ENCODE data around the gene TCTN1.

TCTN1 gene

GRCh38 chr12:110688446-110689280 lies 74.7 kb downstream of the TCTN1 start, which contains the start of gene HVCN1:
Gene HVCN1 (minus strand): TSS chr12:110689115. CDS start chr12:110683245, 5,870 bp downstream.
- H3K4me3 ChIP-seq (ENCODE audit: low read depth, low read length), result peak within 1 kb of the TSS; percentile 55
- TF ChIP-seq CTCF (IDR thresholded peaks at IDR 0.05; ENCODE audit: low read depth, low read length), result no peak

GRCh38 chr12:110689281-110690126 lies 75.6 kb downstream of the TCTN1 start:
- no peak for TF ChIP-seq CTCF (IDR thresholded peaks at IDR 0.05; ENCODE audit: low read depth, low read length)
- peak overlapping the region; percentile 55 for H3K4me3 ChIP-seq (ENCODE audit: low read depth, low read length)

GRCh38 chr12:110690127-110690430 lies 76.2 kb downstream of the TCTN1 start:
- TF ChIP-seq CTCF (IDR thresholded peaks at IDR 0.05; ENCODE audit: low read depth, low read length), result no peak
- H3K4me3 ChIP-seq (ENCODE audit: low read depth, low read length), result no peak overlapping the region

- H3K4me3 ChIP-seq (ENCODE audit: low read depth, low read length), result no peak overlapping the region
- no peak for TF ChIP-seq CTCF (IDR thresholded peaks at IDR 0.05; ENCODE audit: low read depth, low read length)
These were observed 79.8 kb downstream of the TCTN1 start for GRCh38 chr12:110693731-110694130.

GRCh38 chr12:110694330-110694901 lies 80.5 kb downstream of the TCTN1 start:
- H3K4me3 ChIP-seq (ENCODE audit: low read depth, low read length), result no peak overlapping the region
- TF ChIP-seq CTCF (IDR thresholded peaks at IDR 0.05; ENCODE audit: low read depth, low read length), result no peak

DNA sequence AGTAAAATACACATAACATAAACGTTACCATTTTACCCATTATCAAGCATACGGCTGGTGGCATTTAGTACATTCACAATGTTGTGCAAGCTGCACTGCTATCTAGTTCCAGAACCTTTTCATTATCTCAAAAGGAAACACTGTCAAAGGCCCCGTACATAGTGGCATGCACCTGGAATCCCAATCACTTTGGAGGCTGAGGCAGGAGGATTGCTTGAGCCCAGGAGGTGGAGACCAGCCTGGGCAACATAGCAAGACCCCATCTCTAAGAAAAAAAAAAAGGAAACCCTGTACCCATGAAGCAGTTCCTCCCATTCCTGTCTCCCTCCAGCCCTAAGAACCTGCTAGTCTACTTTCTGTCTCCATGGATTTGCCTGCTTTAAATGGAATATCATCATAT lies 82.4 kb downstream of the TCTN1 start:
- no peak overlapping the region for H3K4me3 ChIP-seq (ENCODE audit: low read depth, low read length)
- TF ChIP-seq CTCF (IDR thresholded peaks at IDR 0.05; ENCODE audit: low read depth, low read length), result no peak

All from WI38 (cell line).